ENCODE measurements around the gene LSAMP.

The LSAMP gene

GRCh38 chr3:115830764-115831395 lies 614.4 kb downstream of the LSAMP start:
- Histone ChIP-seq H3K4me3 (ENCODE audit: low read depth, low read length) (no peak overlapping the region), H3K36me3 (ENCODE audit: control insufficient read depth, insufficient read depth, low read length) (no peaks in the 10 kb centered on the region), H3K9me3 (ENCODE audit: control insufficient read depth, insufficient read depth, low read depth, low read length) (no peaks in the 10 kb centered on the region), H3K27ac (ENCODE audit: low read depth, low read length) (no peak overlapping the region), H3K4me1 (ENCODE audit: control insufficient read depth, insufficient read depth, low read length) (peaks cover 14% of the 10 kb centered on the region), H3K27me3 (ENCODE audit: control insufficient read depth, insufficient read depth, low read length) (no peaks in the 10 kb centered on the region), H3K9ac (ENCODE audit: low read length) (no peak overlapping the region)

- no peak overlapping the region for H3K4me3 ChIP-seq (ENCODE audit: low read depth, low read length)
- peaks cover 14% of the 10 kb centered on the region for H3K4me1 ChIP-seq (ENCODE audit: control insufficient read depth, insufficient read depth, low read length)
- H3K36me3 ChIP-seq (ENCODE audit: control insufficient read depth, insufficient read depth, low read length) = no peaks in the 10 kb centered on the region
- H3K27me3 ChIP-seq (ENCODE audit: control insufficient read depth, insufficient read depth, low read length) = no peaks in the 10 kb centered on the region
- H3K27ac ChIP-seq (ENCODE audit: low read depth, low read length) = no peak overlapping the region
- H3K9me3 ChIP-seq (ENCODE audit: control insufficient read depth, insufficient read depth, low read depth, low read length) = no peaks in the 10 kb centered on the region
- no peak overlapping the region for H3K9ac ChIP-seq (ENCODE audit: low read length)
Measured at GRCh38 chr3:115828401-115828800, 616.9 kb downstream of the LSAMP start.

- peaks cover 14% of the 10 kb centered on the region for H3K4me1 ChIP-seq (ENCODE audit: control insufficient read depth, insufficient read depth, low read length)
- H3K27ac ChIP-seq (ENCODE audit: low read depth, low read length) = no peak overlapping the region
- H3K9me3 ChIP-seq (ENCODE audit: control insufficient read depth, insufficient read depth, low read depth, low read length) = no peaks in the 10 kb centered on the region
- no peak overlapping the region for H3K9ac ChIP-seq (ENCODE audit: low read length)
- no peaks in the 10 kb centered on the region for H3K36me3 ChIP-seq (ENCODE audit: control insufficient read depth, insufficient read depth, low read length)
- H3K4me3 ChIP-seq (ENCODE audit: low read depth, low read length) = no peak overlapping the region
- H3K27me3 ChIP-seq (ENCODE audit: control insufficient read depth, insufficient read depth, low read length) = no peaks in the 10 kb centered on the region
Measured at GRCh38 chr3:115827495-115827894, 617.8 kb downstream of the LSAMP start.

GRCh38 chr3:115825046-115825445 lies 620.2 kb downstream of the LSAMP start:
- Histone ChIP-seq H3K9me3 (ENCODE audit: control insufficient read depth, insufficient read depth, low read depth, low read length) (no peaks in the 10 kb centered on the region), H3K36me3 (ENCODE audit: control insufficient read depth, insufficient read depth, low read length) (no peaks in the 10 kb centered on the region), H3K27ac (ENCODE audit: low read depth, low read length) (no peak overlapping the region), H3K27me3 (ENCODE audit: control insufficient read depth, insufficient read depth, low read length) (no peaks in the 10 kb centered on the region), H3K4me1 (ENCODE audit: control insufficient read depth, insufficient read depth, low read length) (no peaks in the 10 kb centered on the region; the same call in 1 of the 2 replicates), H3K9ac (ENCODE audit: low read length) (no peak overlapping the region), H3K4me3 (ENCODE audit: low read depth, low read length) (no peak overlapping the region)

- Histone ChIP-seq H3K27me3 (ENCODE audit: control insufficient read depth, insufficient read depth, low read length) (no peaks in the 10 kb centered on the region), H3K9me3 (ENCODE audit: control insufficient read depth, insufficient read depth, low read depth, low read length) (no peaks in the 10 kb centered on the region), H3K36me3 (ENCODE audit: control insufficient read depth, insufficient read depth, low read length) (no peaks in the 10 kb centered on the region), H3K9ac (ENCODE audit: low read length) (no peak overlapping the region), H3K4me1 (ENCODE audit: control insufficient read depth, insufficient read depth, low read length) (no peaks in the 10 kb centered on the region; the same call in 1 of the 2 replicates), H3K27ac (ENCODE audit: low read depth, low read length) (no peak overlapping the region), H3K4me3 (ENCODE audit: low read depth, low read length) (no peak overlapping the region)
Measured at GRCh38 chr3:115823083-115823482, 622.2 kb downstream of the LSAMP start.

GRCh38 chr3:115822579-115822978 lies 622.7 kb downstream of the LSAMP start:
- H3K4me3 ChIP-seq (ENCODE audit: low read depth, low read length) = no peak overlapping the region
- H3K9me3 ChIP-seq (ENCODE audit: control insufficient read depth, insufficient read depth, low read depth, low read length) = no peaks in the 10 kb centered on the region
- H3K4me1 ChIP-seq (ENCODE audit: control insufficient read depth, insufficient read depth, low read length) = no peaks in the 10 kb centered on the region; the same call in 1 of the 2 replicates
- no peaks in the 10 kb centered on the region for H3K36me3 ChIP-seq (ENCODE audit: control insufficient read depth, insufficient read depth, low read length)
- no peak overlapping the region for H3K27ac ChIP-seq (ENCODE audit: low read depth, low read length)
- H3K9ac ChIP-seq (ENCODE audit: low read length) = no peak overlapping the region
- no peaks in the 10 kb centered on the region for H3K27me3 ChIP-seq (ENCODE audit: control insufficient read depth, insufficient read depth, low read length)

- Histone ChIP-seq H3K27ac (ENCODE audit: low read depth, low read length) (no peak overlapping the region), H3K4me3 (ENCODE audit: low read depth, low read length) (no peak overlapping the region)
Measured at GRCh38 chr3:115819785-115820384, 625.4 kb downstream of the LSAMP start.

GRCh38 chr3:115814778-115815380 lies 630.4 kb downstream of the LSAMP start:
- Histone ChIP-seq H3K4me3 (ENCODE audit: low read depth, low read length) (no peak overlapping the region), H3K4me1 (ENCODE audit: control insufficient read depth, insufficient read depth, low read length) (peaks cover 3% of the 10 kb centered on the region; the same call in 1 of the 2 replicates), H3K36me3 (ENCODE audit: control insufficient read depth, insufficient read depth, low read length) (peaks cover 3% of the 10 kb centered on the region; the same call in 1 of the 2 replicates), H3K27me3 (ENCODE audit: control insufficient read depth, insufficient read depth, low read length) (no peaks in the 10 kb centered on the region), H3K9ac (ENCODE audit: low read length) (no peak overlapping the region), H3K27ac (ENCODE audit: low read depth, low read length) (no peak overlapping the region), H3K9me3 (ENCODE audit: control insufficient read depth, insufficient read depth, low read depth, low read length) (no peaks in the 10 kb centered on the region)

More at GRCh38 chr3:115819785-115820384, 625.4 kb downstream of the LSAMP start:
- Histone ChIP-seq H3K4me1 (ENCODE audit: control insufficient read depth, insufficient read depth, low read length) (no peaks in the 10 kb centered on the region; the same call in 1 of the 2 replicates), H3K9me3 (ENCODE audit: control insufficient read depth, insufficient read depth, low read depth, low read length) (no peaks in the 10 kb centered on the region), H3K36me3 (ENCODE audit: control insufficient read depth, insufficient read depth, low read length) (no peaks in the 10 kb centered on the region), H3K27me3 (ENCODE audit: control insufficient read depth, insufficient read depth, low read length) (no peaks in the 10 kb centered on the region), H3K9ac (ENCODE audit: low read length) (no peak overlapping the region)

GRCh38 chr3:115814006-115814405 lies 631.3 kb downstream of the LSAMP start:
- no peaks in the 10 kb centered on the region for H3K27me3 ChIP-seq (ENCODE audit: control insufficient read depth, insufficient read depth, low read length)
- no peaks in the 10 kb centered on the region for H3K9me3 ChIP-seq (ENCODE audit: control insufficient read depth, insufficient read depth, low read depth, low read length)
- H3K36me3 ChIP-seq (ENCODE audit: control insufficient read depth, insufficient read depth, low read length) = peaks cover 8% of the 10 kb centered on the region; the same call in 1 of the 2 replicates
- H3K27ac ChIP-seq (ENCODE audit: low read depth, low read length) = no peak overlapping the region
- no peak overlapping the region for H3K9ac ChIP-seq (ENCODE audit: low read length)
- peaks cover 3% of the 10 kb centered on the region; the same call in 1 of the 2 replicates for H3K4me1 ChIP-seq (ENCODE audit: control insufficient read depth, insufficient read depth, low read length)
- H3K4me3 ChIP-seq (ENCODE audit: low read depth, low read length) = no peak overlapping the region

- no peaks in the 10 kb centered on the region for H3K9me3 ChIP-seq (ENCODE audit: control insufficient read depth, insufficient read depth, low read depth, low read length)
Measured at GRCh38 chr3:115808816-115809215, 636.5 kb downstream of the LSAMP start.

GRCh38 chr3:115808244-115808643 lies 637.0 kb downstream of the LSAMP start:
- Histone ChIP-seq H3K4me3 (ENCODE audit: low read depth, low read length) (no peak overlapping the region), H3K27me3 (ENCODE audit: control insufficient read depth, insufficient read depth, low read length) (no peaks in the 10 kb centered on the region), H3K9me3 (ENCODE audit: control insufficient read depth, insufficient read depth, low read depth, low read length) (no peaks in the 10 kb centered on the region), H3K9ac (ENCODE audit: low read length) (no peak overlapping the region), H3K4me1 (ENCODE audit: control insufficient read depth, insufficient read depth, low read length) (peaks cover 41% of the 10 kb centered on the region), H3K27ac (ENCODE audit: low read depth, low read length) (no peak overlapping the region), H3K36me3 (ENCODE audit: control insufficient read depth, insufficient read depth, low read length) (peaks cover 8% of the 10 kb centered on the region; the same call in 1 of the 2 replicates)

More at GRCh38 chr3:115808816-115809215, 636.5 kb downstream of the LSAMP start:
- Histone ChIP-seq H3K27ac (ENCODE audit: low read depth, low read length) (no peak overlapping the region), H3K36me3 (ENCODE audit: control insufficient read depth, insufficient read depth, low read length) (peaks cover 8% of the 10 kb centered on the region; the same call in 1 of the 2 replicates), H3K9ac (ENCODE audit: low read length) (no peak overlapping the region), H3K27me3 (ENCODE audit: control insufficient read depth, insufficient read depth, low read length) (no peaks in the 10 kb centered on the region), H3K4me3 (ENCODE audit: low read depth, low read length) (no peak overlapping the region), H3K4me1 (ENCODE audit: control insufficient read depth, insufficient read depth, low read length) (peaks cover 35% of the 10 kb centered on the region)

Data from HUES6 (cell line).